Smooth muscle cell (in vitro differentiated cells): ENCODE measurements around the gene GNAI2. TPM values are rescaled to one million over a fixed set of nuclear protein-coding genes. Genes with fewer than 3 reads are reported as not detected.

ENCODE experiments used
- DNase-seq: peaks from one replicate; lab custom pipeline; 2025; ENCODE audit not compliant: unreplicated experiment; lab: John Stamatoyannopoulos, UW
- H2AFZ ChIP-seq: fragments of 200-600 bp; sonication (generic); 2 replicates; pipeline ENCODE4 v1.6.0; 2016; ENCODE audit warnings: antibody characterized with exemption, low read depth, mild to moderate bottlenecking
- H3F3A ChIP-seq: fragments of 200-600 bp; sonication (generic); 2 replicates; pipeline ENCODE4 v1.6.0; 2017; ENCODE audit warnings: antibody characterized with exemption, low read depth
- H3K27ac ChIP-seq: fragments of 200-600 bp; sonication (generic); 2 replicates; pipeline ENCODE4 v1.5.1; 2016; ENCODE audit warnings: low read depth, mild to moderate bottlenecking
- H3K27me3 ChIP-seq: fragments of 200-600 bp; sonication (generic); 2 replicates; pipeline ENCODE4 v1.6.1; 2016; ENCODE audit warnings: low read depth, mild to moderate bottlenecking
- H3K36me3 ChIP-seq: fragments of 200-600 bp; sonication (generic); 2 replicates; pipeline ENCODE4 v1.5.1; 2016; ENCODE audit warnings: low read depth
- H3K4me1 ChIP-seq: fragments of 200-600 bp; sonication (generic); 2 replicates; pipeline ENCODE4 v1.5.1; 2016; ENCODE audit warnings: low read depth
- H3K4me2 ChIP-seq: fragments of 200-600 bp; sonication (generic); 2 replicates; pipeline ENCODE4 v1.6.0; 2016; ENCODE audit warnings: mild to moderate bottlenecking
- H3K4me3 ChIP-seq: fragments of 200-600 bp; sonication (generic); 2 replicates; pipeline ENCODE4 v1.5.1; 2016; ENCODE audit warnings: mild to moderate bottlenecking
- H3K79me2 ChIP-seq: fragments of 200-600 bp; sonication (generic); 2 replicates; pipeline ENCODE4 v1.6.0; 2016; ENCODE audit warnings: low read depth, mild to moderate bottlenecking
- H3K9ac ChIP-seq: fragments of 200-600 bp; sonication (generic); 2 replicates; pipeline ENCODE4 v1.6.0; 2016; ENCODE audit warnings: low read depth
- H3K9me3 ChIP-seq: fragments of 200-600 bp; sonication (generic); replicated peaks from 2 replicates; pipeline ENCODE4 v1.5.1; 2016; ENCODE audit warnings: low read depth
- H4K20me1 ChIP-seq: fragments of 200-600 bp; sonication (generic); 2 replicates; pipeline ENCODE4 v1.6.0; 2016; ENCODE audit warnings: low read depth
- CTCF ChIP-seq: fragments of 200-600 bp; sonication (generic); IDR thresholded peaks from 2 replicates; pipeline ENCODE4 v1.5.1; 2017; ENCODE audit warnings: borderline replicate concordance, mild to moderate bottlenecking, antibody characterized with exemption; ENCODE audit not compliant: insufficient read depth, poor library complexity, severe bottlenecking
- WGBS: methylation state at CpG from one replicate; pipeline ENCODE4 v1.1.7; 2016; ENCODE audit warnings: low lambda C conversion rate; 5-methylcytosine and 5-hydroxymethylcytosine counted together
- polyA plus RNA-seq: library from polyadenylated mRNA; unstranded; fragments of >200 nt; fragmentation: Nextera tagmentation; extraction: Ambion mirVana; gene quantifications from 2 replicates; pipeline ENCODE4 v1.2.1, GENCODE V29; 2016
- total RNA-seq: library from RNA; depleted of rRNA; stranded (reverse); fragments of >200 nt; gene quantifications from 2 replicates; pipeline ENCODE4 v1.2.3, GENCODE V29; 2014

The GNAI2 gene
- total and polyA plus RNA-seq, 2 experiments from 2014 or later, result 209 to 454 TPM

- Histone ChIP-seq H3K9me3 (no peaks in the 10 kb centered on the region), H3K4me1 (no peaks in the 10 kb centered on the region), H2AFZ (no peak within 1 kb of the TSS), H3K27me3 (peaks cover 5% of the 10 kb centered on the region), H4K20me1 (no peaks in the 10 kb centered on the region), H3F3A (no peaks in the 10 kb centered on the region), H3K27ac (no peak within 1 kb of the TSS), H3K79me2 (no peaks in the 10 kb centered on the region), H3K4me3 (no peak within 1 kb of the TSS), H3K9ac (no peak within 1 kb of the TSS), H3K4me2 (no peak within 1 kb of the TSS), H3K36me3 (no peaks in the 10 kb centered on the region)
- 87% methylated on average over 8 of the region's 8 CpGs for WGBS
- TF ChIP-seq CTCF, result no peak
- DNase-seq, result no peak
Measured at GRCh38 chr3:50190936-50191660, 44.9 kb upstream of the GNAI2 start, which contains the start of gene GNAT1. GNAT1 (plus strand) TSS chr3:50191610; CDS start chr3:50191726, 116 bp downstream.

GRCh38 chr3:50192124-50192523, 43.9 kb upstream of the GNAI2 start:
- H3K9ac ChIP-seq, result no peak overlapping the region
- H3K9me3 ChIP-seq, result no peaks in the 10 kb centered on the region
- no peaks in the 10 kb centered on the region for H4K20me1 ChIP-seq
- no peaks in the 10 kb centered on the region for H3K4me1 ChIP-seq
- H2AFZ ChIP-seq, result no peak overlapping the region
- no peaks in the 10 kb centered on the region for H3K79me2 ChIP-seq
- H3K36me3 ChIP-seq, result no peaks in the 10 kb centered on the region
- H3F3A ChIP-seq, result no peaks in the 10 kb centered on the region
- no peak for TF ChIP-seq CTCF
- no peak overlapping the region for H3K4me2 ChIP-seq
- 90% methylated on average over 8 of the region's 8 CpGs for WGBS
- H3K4me3 ChIP-seq, result no peak overlapping the region
- no peak overlapping the region for H3K27ac ChIP-seq
- peaks cover 5% of the 10 kb centered on the region for H3K27me3 ChIP-seq
- no peak for DNase-seq

- Histone ChIP-seq H4K20me1 (no peaks in the 10 kb centered on the region), H3K36me3 (no peaks in the 10 kb centered on the region), H3K27ac (no peak overlapping the region), H3K4me3 (no peak overlapping the region), H3K4me1 (no peaks in the 10 kb centered on the region), H3K27me3 (peaks cover 5% of the 10 kb centered on the region), H3K9ac (no peak overlapping the region), H3K79me2 (no peaks in the 10 kb centered on the region), H2AFZ (no peak overlapping the region), H3K9me3 (no peaks in the 10 kb centered on the region), H3F3A (no peaks in the 10 kb centered on the region), H3K4me2 (no peak overlapping the region)
- 50% methylated on average over 21 of the region's 21 CpGs for WGBS
- peak; percentile 92 for TF ChIP-seq CTCF
- DNase-seq, result peak; percentile 50
Measured at GRCh38 chr3:50192689-50193141, 43.3 kb upstream of the GNAI2 start.

- Histone ChIP-seq H3K4me1 (no peaks in the 10 kb centered on the region), H3K79me2 (no peaks in the 10 kb centered on the region), H3K36me3 (no peaks in the 10 kb centered on the region), H3F3A (no peaks in the 10 kb centered on the region), H3K9me3 (no peaks in the 10 kb centered on the region), H4K20me1 (no peaks in the 10 kb centered on the region), H3K27ac (no peak overlapping the region), H2AFZ (no peak overlapping the region), H3K27me3 (peaks cover 5% of the 10 kb centered on the region), H3K4me3 (no peak overlapping the region), H3K4me2 (no peak overlapping the region), H3K9ac (no peak overlapping the region)
- no peak for TF ChIP-seq CTCF
- WGBS, result 94% methylated on average over 36 of the region's 36 CpGs
- DNase-seq, result no peak
Measured at GRCh38 chr3:50193286-50193685, 42.7 kb upstream of the GNAI2 start.
